HAP-1 (cell line): ENCODE data around the gene PDHB.
"Not testable (repeated sequence)": the region's sequence is repeated elsewhere in the genome, so short reads cannot be mapped to it uniquely, and the experiment has no call there.

Experiments
- DNase-seq, 2 experiments: peaks; one replicate each; pipeline ENCODE4 v3.0.0-alpha.2; 2016 to 2020; ENCODE audit warnings: low spot score in 2 of 2
- H3K27me3 ChIP-seq: fragments of 250-450 bp; sonication (Bioruptor Pico); 2 replicates; pipeline ENCODE4 v1.5.1; 2020; ENCODE audit warnings: low read depth, mild to moderate bottlenecking, moderate library complexity
- H3K36me3 ChIP-seq: fragments of 250-450 bp; sonication (Bioruptor Pico); replicated peaks from 2 replicates; pipeline ENCODE4 v1.5.1; 2020; ENCODE audit warnings: mild to moderate bottlenecking
- H3K4me1 ChIP-seq: fragments of 250-450 bp; sonication (Bioruptor Pico); 2 replicates; pipeline ENCODE4 v1.5.1; 2020; ENCODE audit warnings: mild to moderate bottlenecking
- H3K4me3 ChIP-seq: fragments of 250-450 bp; sonication (Bioruptor Pico); 2 replicates; pipeline ENCODE4 v1.5.1; 2020; ENCODE audit warnings: mild to moderate bottlenecking, moderate library complexity
- H3K9me3 ChIP-seq: fragments of 250-450 bp; sonication (Bioruptor Pico); 2 replicates; pipeline ENCODE4 v1.5.1; 2020; ENCODE audit warnings: mild to moderate bottlenecking, moderate library complexity
- in situ Hi-C: fragments of 300-500 bp; cut with MboI; formaldehyde crosslinking; loops from 3 replicates; pipeline ENCODE4 v1.14.3; 2020; ENCODE audit warnings: low sequenced_read_pairs, inconsistent platforms, mixed read lengths

Gene PDHB

GRCh38 chr3:58463942-58464271 is 30.3 kb upstream of the PDHB start:
- in situ Hi-C loops = no loop called here
- no peaks in the 10 kb centered on the region for H3K9me3 ChIP-seq
- no peak for DNase-seq
- no peaks in the 10 kb centered on the region for H3K27me3 ChIP-seq
- H3K4me1 ChIP-seq = peaks cover 3% of the 10 kb centered on the region; the same call in 1 of the 2 replicates
- H3K36me3 ChIP-seq = no peaks in the 10 kb centered on the region
- H3K4me3 ChIP-seq = no peak overlapping the region

- peaks cover 3% of the 10 kb centered on the region; the same call in 1 of the 2 replicates for H3K4me1 ChIP-seq
- no peaks in the 10 kb centered on the region for H3K27me3 ChIP-seq
- no peaks in the 10 kb centered on the region for H3K36me3 ChIP-seq
- no peak overlapping the region for H3K4me3 ChIP-seq
- in situ Hi-C loops = no loop called here
- no peaks in the 10 kb centered on the region for H3K9me3 ChIP-seq
- DNase-seq = peak; percentile 50 to 87
Observed at GRCh38 chr3:58463181-58463941, 29.7 kb upstream of the PDHB start.

GRCh38 chr3:58462829-58463180 is 29.2 kb upstream of the PDHB start:
- H3K4me3 ChIP-seq = no peak overlapping the region
- no peaks in the 10 kb centered on the region for H3K27me3 ChIP-seq
- H3K4me1 ChIP-seq = peaks cover 3% of the 10 kb centered on the region; the same call in 1 of the 2 replicates
- H3K36me3 ChIP-seq = no peaks in the 10 kb centered on the region
- in situ Hi-C loops = no loop called here
- no peaks in the 10 kb centered on the region for H3K9me3 ChIP-seq
- DNase-seq = no peak

- in situ Hi-C loops = no loop called here
- peaks cover 3% of the 10 kb centered on the region; the same call in 1 of the 2 replicates for H3K4me1 ChIP-seq
- H3K9me3 ChIP-seq = 0 out of 2 replicates have a peak, but pooled peaks cover 4% of the 10 kb centered on the region
- H3K27me3 ChIP-seq = no peaks in the 10 kb centered on the region
- no peak overlapping the region for H3K4me3 ChIP-seq
- no peak for DNase-seq
- H3K36me3 ChIP-seq = no peaks in the 10 kb centered on the region
Observed at GRCh38 chr3:58459160-58459559, 25.5 kb upstream of the PDHB start.

- Histone ChIP-seq H3K4me3 (no peak overlapping the region), H3K27me3 (no peaks in the 10 kb centered on the region), H3K36me3 (no peaks in the 10 kb centered on the region), H3K9me3 (peaks cover 15% of the 10 kb centered on the region), H3K4me1 (peaks cover 11% of the 10 kb centered on the region)
- in situ Hi-C loops = no loop called here
- DNase-seq = peak; percentile 24 to 46
Observed at GRCh38 chr3:58452176-58452575, 18.5 kb upstream of the PDHB start.

- H3K4me3 ChIP-seq = no peak overlapping the region
- in situ Hi-C loops = no loop called here
- no peaks in the 10 kb centered on the region for H3K36me3 ChIP-seq
- no peaks in the 10 kb centered on the region for H3K27me3 ChIP-seq
- no peaks in the 10 kb centered on the region for H3K4me1 ChIP-seq
- DNase-seq = no peak
- H3K9me3 ChIP-seq = no peaks in the 10 kb centered on the region
Observed at GRCh38 chr3:58441514-58442450, 8.2 kb upstream of the PDHB start.

- H3K9me3 ChIP-seq, H3K4me1 ChIP-seq, in situ Hi-C loops, H3K4me3 ChIP-seq, H3K36me3 ChIP-seq, DNase-seq, H3K27me3 ChIP-seq: not testable (repeated sequence)
Observed at GRCh38 chr3:58440996-58441355, 7.3 kb upstream of the PDHB start.

GRCh38 chr3:58437276-58437675 is 3.6 kb upstream of the PDHB start:
- H3K9me3 ChIP-seq, H3K27me3 ChIP-seq, H3K4me3 ChIP-seq, DNase-seq, H3K36me3 ChIP-seq, in situ Hi-C loops: not testable (repeated sequence)
- peaks cover 15% of the 10 kb centered on the region for H3K4me1 ChIP-seq

- no peak overlapping the region for H3K4me3 ChIP-seq
- in situ Hi-C loops = no loop called here
- peaks cover 21% of the 10 kb centered on the region for H3K36me3 ChIP-seq
- DNase-seq = peak; percentile 45 to 61
- H3K4me1 ChIP-seq = peaks cover 15% of the 10 kb centered on the region
- H3K27me3 ChIP-seq = no peaks in the 10 kb centered on the region
- H3K9me3 ChIP-seq = no peaks in the 10 kb centered on the region
Observed at GRCh38 chr3:58434990-58435389, 1.4 kb upstream of the PDHB start.

GRCh38 chr3:58434511-58434910 is 879 bp upstream of the PDHB start:
- H3K4me1 ChIP-seq = peaks cover 15% of the 10 kb centered on the region
- in situ Hi-C loops = no loop called here
- no peaks in the 10 kb centered on the region for H3K9me3 ChIP-seq
- H3K4me3 ChIP-seq = no peak overlapping the region
- DNase-seq = peak in 1 of 2 experiments; percentile 14
- H3K27me3 ChIP-seq = no peaks in the 10 kb centered on the region
- peaks cover 26% of the 10 kb centered on the region for H3K36me3 ChIP-seq

GRCh38 chr3:58434168-58434504 is 504 bp upstream of the PDHB start:
- peaks cover 15% of the 10 kb centered on the region for H3K4me1 ChIP-seq
- no peak for DNase-seq
- H3K36me3 ChIP-seq = peaks cover 30% of the 10 kb centered on the region
- H3K4me3 ChIP-seq = peak overlapping the region; percentile 99
- in situ Hi-C loops = no loop called here
- no peaks in the 10 kb centered on the region for H3K27me3 ChIP-seq
- no peaks in the 10 kb centered on the region for H3K9me3 ChIP-seq

- H3K36me3 ChIP-seq = peaks cover 42% of the 10 kb centered on the region
- in situ Hi-C loops = no loop called here
- no peak for DNase-seq
- H3K27me3 ChIP-seq = no peaks in the 10 kb centered on the region
- H3K4me1 ChIP-seq = peaks cover 15% of the 10 kb centered on the region
- H3K9me3 ChIP-seq = no peaks in the 10 kb centered on the region
- peak overlapping the region; percentile 99 for H3K4me3 ChIP-seq
Observed at GRCh38 chr3:58432905-58433304, 727 bp downstream of the PDHB start.

GRCh38 chr3:58429657-58430056 is 4.0 kb downstream of the PDHB start:
- peaks cover 15% of the 10 kb centered on the region for H3K4me1 ChIP-seq
- H3K9me3 ChIP-seq = no peaks in the 10 kb centered on the region
- peaks cover 58% of the 10 kb centered on the region for H3K36me3 ChIP-seq
- no peak for DNase-seq
- in situ Hi-C loops = no loop called here
- no peak overlapping the region for H3K4me3 ChIP-seq
- no peaks in the 10 kb centered on the region for H3K27me3 ChIP-seq

- Histone ChIP-seq H3K36me3 (peaks cover 72% of the 10 kb centered on the region), H3K9me3 (no peaks in the 10 kb centered on the region), H3K4me3 (no peak overlapping the region), H3K4me1 (peaks cover 7% of the 10 kb centered on the region), H3K27me3 (no peaks in the 10 kb centered on the region)
- in situ Hi-C loops = no loop called here
- no peak for DNase-seq
Observed at GRCh38 chr3:58427661-58428361, 5.8 kb downstream of the PDHB start.
